Motor neuron (in vitro differentiated cells): ENCODE data around the gene MTMR11. TPM values are rescaled to one million over a fixed set of nuclear protein-coding genes. Genes with fewer than 3 reads are reported as not detected.

ENCODE experiments used
- ATAC-seq, 8 experiments: fragments of 200-7000 bp; cut with Tn5 transposase; replicated peaks in 6 of 8; 2 replicates each; pipeline ENCODE4 v1.8.0; 2021; ENCODE audit warnings: mild to moderate bottlenecking in 8 of 8, moderate library complexity in 8 of 8
- H3K27ac ChIP-seq, 2 donors: fragments of 250-450 bp; sonication (Bioruptor Pico); 2 replicates each; pipeline ENCODE4 v1.9.0; 2021; ENCODE audit warnings: antibody characterized with exemption in 2 of 2, mild to moderate bottlenecking in 2 of 2, moderate library complexity in 1 of 2
- H3K4me1 ChIP-seq, 2 donors: fragments of 250-450 bp; sonication (Bioruptor Pico); replicated peaks in 1 of 2; 2 replicates each; pipeline ENCODE4 v1.6.1; 2021; ENCODE audit warnings: antibody characterized with exemption in 2 of 2, mild to moderate bottlenecking in 2 of 2, moderate library complexity in 1 of 2
- H3K4me3 ChIP-seq, 5 donors: fragments of 250-450 bp; sonication (Bioruptor Pico); 2 replicates each; pipeline ENCODE4 v1.9.0; 2021; ENCODE audit warnings: antibody characterized with exemption in 5 of 5, mild to moderate bottlenecking in 5 of 5, moderate library complexity in 4 of 5
- WGBS, 10 experiments: fragments of 450-650 bp; shearing (Covaris generic); methylation state at CpG; one replicate each; pipeline ENCODE4 v1.0.0; 2022; 5-methylcytosine and 5-hydroxymethylcytosine counted together
- in situ Hi-C, 9 experiments: fragments of 400-800 bp; cut with MboI; loops; one replicate each; pipeline ENCODE4 v1.15.0; 2021; ENCODE audit warnings: low sequenced_read_pairs in 9 of 9, low pct_unique_long_range_greater_than_20kb in 2 of 9; ENCODE audit not compliant: unreplicated experiment in 9 of 9
- total RNA-seq, 8 experiments: library from RNA; unstranded; fragments of 300-600 nt; gene quantifications; 2 replicates each; pipeline versions ENCODE4 v1.2.3 to v1.2.4, GENCODE V29; 2022

MTMR11 gene
- total RNA-seq, 8 experiments from 2014 or later, result 1.0 to 7.4 (median 4.5) TPM

- 0% methylated on average over 2 to 3 of the region's 10 CpGs; no CpG with 5 or more reads in 8 of the 10 experiments for WGBS, 10 experiments
- in situ Hi-C loops, result no loop called here
- H3K4me1 ChIP-seq, result peaks cover 24 to 26% of the 10 kb centered on the region in 2 donors
- peak in 4 of 8 experiments; percentile 3 to 17 (median 14) for ATAC-seq
- H3K27ac ChIP-seq, result peak overlapping the region; percentile 2 to 63
- peak overlapping the region; percentile 54 to 85 (median 65) for H3K4me3 ChIP-seq
Measured at GRCh38 chr1:149916898-149917252, 19.8 kb downstream of the MTMR11 start.

- Histone ChIP-seq H3K27ac (peak overlapping the region; percentile 2 to 63), H3K4me1 (peaks cover 24 to 26% of the 10 kb centered on the region in 2 donors), H3K4me3 (peak overlapping the region; percentile 54 to 85 (median 65))
- ATAC-seq, result peak in 3 of 8 experiments; percentile 1 to 29 (median 28)
- 0 to 50% (median 9%) methylated on average over 1 to 6 of the region's 9 CpGs; no CpG with 5 or more reads in 4 of the 10 experiments for WGBS, 10 experiments
- in situ Hi-C loops, result no loop called here
Measured at GRCh38 chr1:149916193-149916897, 20.3 kb downstream of the MTMR11 start.

GRCh38 chr1:149915429-149916192, 21.1 kb downstream of the MTMR11 start:
- H3K4me3 ChIP-seq, result peak overlapping the region; percentile 54 to 85 (median 65)
- 33 to 93% (median 52%) methylated on average over 2 to 11 of the region's 11 CpGs; no CpG with 5 or more reads in 3 of the 10 experiments for WGBS, 10 experiments
- peaks cover 24 to 26% of the 10 kb centered on the region in 2 donors for H3K4me1 ChIP-seq
- peak overlapping the region; percentile 2 to 63 for H3K27ac ChIP-seq
- in situ Hi-C loops, result no loop called here
- peak in 3 of 8 experiments; percentile 11 to 19 (median 15) for ATAC-seq

- no peak overlapping the region for H3K4me3 ChIP-seq
- H3K27ac ChIP-seq, result no peak overlapping the region
- no peak for ATAC-seq
- H3K4me1 ChIP-seq, result peaks cover 24 to 26% of the 10 kb centered on the region in 2 donors
- 70 to 100% (median 100%) methylated on average over 1 of the region's 1 CpG; no CpG with 5 or more reads in 5 of the 10 experiments for WGBS, 10 experiments
- in situ Hi-C loops, result no loop called here
Measured at GRCh38 chr1:149914545-149914944, 22.1 kb downstream of the MTMR11 start.

GRCh38 chr1:149906570-149907075, 30.1 kb downstream of the MTMR11 start:
- in situ Hi-C loops, result no loop called here

GRCh38 chr1:149903836-149904491, 32.7 kb downstream of the MTMR11 start:
- no peak for ATAC-seq
- Histone ChIP-seq H3K4me1 (peaks cover 4 to 5% of the 10 kb centered on the region in 2 donors), H3K27ac (no peak overlapping the region), H3K4me3 (no peak overlapping the region)
- WGBS, 10 experiments, result 90 to 100% (median 90%) methylated on average over 1 to 4 of the region's 5 CpGs; no CpG with 5 or more reads in 5 of the 10 experiments
- in situ Hi-C loops, result no loop called here

More at GRCh38 chr1:149906570-149907075, 30.1 kb downstream of the MTMR11 start:
- H3K4me1 ChIP-seq, result no peaks in the 10 kb centered on the region
- no peak overlapping the region for H3K27ac ChIP-seq
- WGBS, 10 experiments, result 50 to 100% (median 89%) methylated on average over 1 to 10 of the region's 10 CpGs; no CpG with 5 or more reads in 4 of the 10 experiments
- peak in 3 of 8 experiments; percentile 60 to 76 (median 63) for ATAC-seq
- H3K4me3 ChIP-seq, result no peak overlapping the region

GRCh38 chr1:149899460-149900284, 37.0 kb downstream of the MTMR11 start, which contains the start of gene BOLA1:
Gene BOLA1 (plus strand): TSS chr1:149899568. CDS start chr1:149900060, 492 bp downstream.
- in situ Hi-C loops, result no loop called here
- peak within 1 kb of the TSS; percentile 39 to 57 (median 50) for H3K4me3 ChIP-seq
- H3K27ac ChIP-seq, result peak within 1 kb of the TSS; percentile 57 to 66
- peak; percentile 87 to 99 (median 99) for ATAC-seq
- peaks cover 4 to 5% of the 10 kb centered on the region in 2 donors for H3K4me1 ChIP-seq
- 0 to 53% (median 1%) methylated on average over 2 to 19 of the region's 65 CpGs; no CpG with 5 or more reads in 2 of the 10 experiments for WGBS, 10 experiments

- ATAC-seq, result no peak
Measured at GRCh38 chr1:149896575-149896974, 40.1 kb downstream of the MTMR11 start.

GRCh38 chr1:149888999-149889289, 47.7 kb downstream of the MTMR11 start:
- Histone ChIP-seq H3K4me1 (peaks cover 7 to 11% of the 10 kb centered on the region in 2 donors), H3K4me3 (peak overlapping the region; percentile 66 to 86 (median 76)), H3K27ac (peak overlapping the region; percentile 88 to 94)
- in situ Hi-C loops, result no loop called here
- ATAC-seq, result no peak
- 0 to 62% (median 27%) methylated on average over 1 to 6 of the region's 6 CpGs for WGBS, 10 experiments

More at GRCh38 chr1:149896575-149896974, 40.1 kb downstream of the MTMR11 start:
- Histone ChIP-seq H3K27ac (no peak overlapping the region), H3K4me1 (peaks cover 4 to 5% of the 10 kb centered on the region in 2 donors), H3K4me3 (no peak overlapping the region)
- in situ Hi-C loops, result no loop called here
- WGBS, 10 experiments, result 69 to 100% (median 93%) methylated on average over 1 to 4 of the region's 4 CpGs; no CpG with 5 or more reads in 2 of the 10 experiments

- in situ Hi-C loops, result no loop called here
- peak overlapping the region; percentile 66 to 86 (median 76) for H3K4me3 ChIP-seq
- peak; percentile 4 to 34 (median 16) for ATAC-seq
- peak overlapping the region; percentile 88 to 94 for H3K27ac ChIP-seq
- 0 to 7% (median 3%) methylated on average over 3 to 20 of the region's 28 CpGs for WGBS, 10 experiments
- H3K4me1 ChIP-seq, result peaks cover 12% of the 10 kb centered on the region in 2 donors
Measured at GRCh38 chr1:149888247-149888998, 48.3 kb downstream of the MTMR11 start.

GRCh38 chr1:149887456-149888246, 49.0 kb downstream of the MTMR11 start:
- in situ Hi-C loops, result no loop called here
- Histone ChIP-seq H3K4me1 (peaks cover 12% of the 10 kb centered on the region in 2 donors), H3K27ac (peak overlapping the region; percentile 88 to 94), H3K4me3 (peak overlapping the region; percentile 66 to 86 (median 76))
- peak; percentile 36 to 73 (median 62) for ATAC-seq
- WGBS, 10 experiments, result 0 to 3% (median 1%) methylated on average over 1 to 41 of the region's 46 CpGs
